ENCODE results near the gene ADAM29. TPM values are rescaled to one million over a fixed set of nuclear protein-coding genes. Genes with fewer than 3 reads are reported as not detected.

Gene ADAM29
- total and polyA plus RNA-seq, 2 experiments from 2014 or later, result not detected

GRCh38 chr4:174972911-174973310, 54.8 kb downstream of the ADAM29 start (continued):
- no peak for TF ChIP-seq ZNF462 (CRISPR knock-in tag; IDR thresholded peaks at IDR 0.05)
- no peak for TF ChIP-seq ETS1 (IDR thresholded peaks at IDR 0.05)
- TF ChIP-seq ZNF114 (CRISPR knock-in tag; IDR thresholded peaks at IDR 0.05), result no peak
- TF ChIP-seq NANOG (IDR thresholded peaks at IDR 0.05; ENCODE audit: borderline replicate concordance), result no peak
- no peak for TF ChIP-seq JUNB (IDR thresholded peaks at IDR 0.05; ENCODE audit: unreplicated experiment)
- TF ChIP-seq EZH2 (IDR thresholded peaks at IDR 0.05; ENCODE audit: low read depth, unreplicated experiment), result no peak
- no peak for TF ChIP-seq CTCF (conservative IDR thresholded peaks at IDR 0.05; ENCODE audit: low read depth in 2 of 2)

Measured in GM23338 (cell line).